ENCODE measurements around the gene SH3GLB2.

Gene SH3GLB2

GRCh38 chr9:129027224-129027684, 877 bp downstream of the SH3GLB2 start:
- no peak for TF ChIP-seq CTCF (IDR thresholded peaks at IDR 0.05; ENCODE audit: insufficient read depth, missing control alignments)
- FAIRE-seq = no peak
- DNase-seq (ENCODE audit: insufficient read length, low spot score) = no peak

- DNase-seq (ENCODE audit: insufficient read length, low spot score) = no peak
- FAIRE-seq = no peak
- no peak for TF ChIP-seq CTCF (IDR thresholded peaks at IDR 0.05; ENCODE audit: insufficient read depth, missing control alignments)
Observed at GRCh38 chr9:129026442-129027223, 1.5 kb downstream of the SH3GLB2 start.

GRCh38 chr9:129023908-129024233, 4.3 kb downstream of the SH3GLB2 start:
- FAIRE-seq = no peak
- TF ChIP-seq CTCF (IDR thresholded peaks at IDR 0.05; ENCODE audit: insufficient read depth, missing control alignments) = no peak
- DNase-seq (ENCODE audit: insufficient read length, low spot score) = no peak

- DNase-seq (ENCODE audit: insufficient read length, low spot score) (no peak), FAIRE-seq (no peak)
- TF ChIP-seq CTCF (IDR thresholded peaks at IDR 0.05; ENCODE audit: insufficient read depth, missing control alignments) = no peak
Observed at GRCh38 chr9:129023036-129023907, 4.9 kb downstream of the SH3GLB2 start.

- DNase-seq (ENCODE audit: insufficient read length, low spot score) (no peak), FAIRE-seq (no peak)
- TF ChIP-seq CTCF (IDR thresholded peaks at IDR 0.05; ENCODE audit: insufficient read depth, missing control alignments) = no peak
Observed at GRCh38 chr9:129022037-129022436, 6.1 kb downstream of the SH3GLB2 start.

GRCh38 chr9:129021091-129021490, 7.0 kb downstream of the SH3GLB2 start:
- DNase-seq (ENCODE audit: insufficient read length, low spot score) (no peak), FAIRE-seq (no peak)
- no peak for TF ChIP-seq CTCF (IDR thresholded peaks at IDR 0.05; ENCODE audit: insufficient read depth, missing control alignments)

- FAIRE-seq = no peak
- TF ChIP-seq CTCF (IDR thresholded peaks at IDR 0.05; ENCODE audit: insufficient read depth, missing control alignments) = no peak
- no peak for DNase-seq (ENCODE audit: insufficient read length, low spot score)
Observed at GRCh38 chr9:129014608-129015007, 13.5 kb downstream of the SH3GLB2 start.

Data from D721Med (cell line).